Caco-2 (cell line): ENCODE results near the gene RHBDD2. TPM values are rescaled to one million over a fixed set of nuclear protein-coding genes. Genes with fewer than 3 reads are reported as not detected.
"Not testable (repeated sequence)": the region's sequence is repeated elsewhere in the genome, so short reads cannot be mapped to it uniquely, and the experiment has no call there.

Experiments
- BruUV-seq: library from RNA; stranded (reverse); fragments of 400-500 nt; replicated peaks from 2 replicates; lab custom pipeline; 2021; lab: Mats Ljungman, UMichigan
- CTCF ChIA-PET: fragments of 300-600 bp; sonication (Branson Sonifier 250); formaldehyde crosslinking; loops from one replicate; lab custom pipeline; 2022; ENCODE audit warnings: antibody characterized with exemption; lab: Charles Lee
- POLR2A ChIA-PET: fragments of 300-600 bp; sonication (Branson Sonifier 250); formaldehyde crosslinking; loops from one replicate; lab custom pipeline; 2022; ENCODE audit warnings: antibody characterized with exemption; lab: Charles Lee
- DNase-seq, 2 experiments: peaks; one replicate each; pipeline versions ENCODE4 v3.0.0 to v3.0.0-alpha.2; 2020 to 2022
- H3K27me3 ChIP-seq: replicated peaks from 2 replicates; pipeline ENCODE4 v1.6.0; 2011; ENCODE audit warnings: low read length; ENCODE audit not compliant: control insufficient read depth, insufficient read depth
- H3K36me3 ChIP-seq: 2 replicates; pipeline ENCODE4 v1.5.1; 2011; ENCODE audit warnings: low read length; ENCODE audit not compliant: control insufficient read depth, insufficient read depth
- H3K4me1 ChIP-seq: fragments of 250-450 bp; sonication (Bioruptor Pico); 2 replicates; pipeline ENCODE4 v1.5.1; 2020; ENCODE audit warnings: mild to moderate bottlenecking
- H3K4me3 ChIP-seq: 2 replicates; pipeline ENCODE4 v1.5.1; 2011; ENCODE audit warnings: low read depth, mild to moderate bottlenecking, control low read depth, low read length
- H3K9me3 ChIP-seq: fragments of 250-450 bp; sonication (Bioruptor Pico); 2 replicates; pipeline ENCODE4 v1.5.1; 2020; ENCODE audit warnings: mild to moderate bottlenecking, moderate library complexity
- H3K27ac Mint-ChIP-seq: one replicate; pipeline ENCODE4 v1.8.0; 2022; ENCODE audit warnings: mixed read lengths; ENCODE audit not compliant: unreplicated experiment
- H3K27me3 Mint-ChIP-seq: one replicate; pipeline ENCODE4 v1.8.0; 2022; ENCODE audit warnings: mixed read lengths; ENCODE audit not compliant: insufficient read depth, unreplicated experiment
- H3K36me3 Mint-ChIP-seq: one replicate; pipeline ENCODE4 v1.8.0; 2022; ENCODE audit warnings: mild to moderate bottlenecking, mixed read lengths; ENCODE audit not compliant: insufficient read depth, unreplicated experiment
- H3K4me1 Mint-ChIP-seq: one replicate; pipeline ENCODE4 v1.8.0; 2022; ENCODE audit warnings: low read depth, mixed read lengths; ENCODE audit not compliant: unreplicated experiment
- H3K4me3 Mint-ChIP-seq: one replicate; pipeline ENCODE4 v1.8.0; 2022; ENCODE audit warnings: mild to moderate bottlenecking, moderate library complexity, mixed read lengths; ENCODE audit not compliant: unreplicated experiment
- H3K9me3 Mint-ChIP-seq: one replicate; pipeline ENCODE4 v1.8.0; 2022; ENCODE audit warnings: mixed read lengths; ENCODE audit not compliant: unreplicated experiment
- CTCF ChIP-seq, 2 experiments: fragments of 200-600 bp in 1 of 2; IDR thresholded peaks; 1 replicate in 1 of 2; 2 replicates in 1 of 2; pipeline versions ENCODE4 v1.5.1 to v1.8.0; 2011 to 2022; ENCODE audit warnings: antibody characterized with exemption in 1 of 2, control low read depth in 1 of 2, inconsistent platforms in 1 of 2, low read depth in 1 of 2, low read length in 1 of 2, mild to moderate bottlenecking in 1 of 2, moderate library complexity in 1 of 2; ENCODE audit not compliant: insufficient read depth in 1 of 2, severe bottlenecking in 1 of 2, unreplicated experiment in 1 of 2
- intact Hi-C: fragments of 100-400 bp; cut with micrococcal nuclease; formaldehyde crosslinking; loops from one replicate; pipeline ENCODE4 v1.10.0; 2022; ENCODE audit not compliant: unreplicated experiment
- total RNA-seq: library from RNA; stranded (reverse); gene quantifications from 2 replicates; pipeline ENCODE4 v1.2.3, GENCODE V29; 2022

RHBDD2 gene
- total RNA-seq, 1 experiment from 2014 or later = 55.6 TPM

GRCh38 chr7:75844158-75844557 is 34.7 kb upstream of the RHBDD2 start:
- BruUV-seq = no TSS peak
- POLR2A ChIA-PET = no interaction called here

GRCh38 chr7:75845132-75845531 is 33.7 kb upstream of the RHBDD2 start:
- H3K4me3 ChIP-seq, H3K27me3 Mint-ChIP-seq, intact Hi-C loops, H3K4me1 ChIP-seq, H3K36me3 ChIP-seq, H3K27me3 ChIP-seq, BruUV-seq, DNase-seq, H3K36me3 Mint-ChIP-seq, H3K4me1 Mint-ChIP-seq, H3K9me3 ChIP-seq, POLR2A ChIA-PET, CTCF ChIA-PET, H3K27ac Mint-ChIP-seq, H3K4me3 Mint-ChIP-seq, H3K9me3 Mint-ChIP-seq: not testable (repeated sequence)

More at GRCh38 chr7:75844158-75844557, 34.7 kb upstream of the RHBDD2 start:
- Mint-ChIP-seq H3K9me3 (no peaks in the 10 kb centered on the region), H3K27ac (no peak overlapping the region), H3K4me1 (peaks cover 8% of the 10 kb centered on the region), H3K27me3 (no peaks in the 10 kb centered on the region), H3K36me3 (no peaks in the 10 kb centered on the region), H3K4me3 (no peak overlapping the region)
- Histone ChIP-seq H3K9me3 (no peaks in the 10 kb centered on the region), H3K4me1 (no peaks in the 10 kb centered on the region), H3K27me3 (no peaks in the 10 kb centered on the region), H3K4me3 (no peak overlapping the region), H3K36me3 (no peaks in the 10 kb centered on the region)
- DNase-seq = no peak
- intact Hi-C loops = no loop called here
- CTCF ChIA-PET = no interaction called here
- no peak for TF ChIP-seq CTCF (IDR thresholded peaks at IDR 0.05; ENCODE audit: insufficient read depth in 1 of 2, low read depth in 1 of 2, low read length in 1 of 2, severe bottlenecking in 1 of 2, unreplicated experiment in 1 of 2)

GRCh38 chr7:75847707-75848106 is 31.1 kb upstream of the RHBDD2 start:
- POLR2A ChIA-PET = no interaction called here

More at GRCh38 chr7:75847707-75848106, 31.1 kb upstream of the RHBDD2 start:
- peaks cover 8% of the 10 kb centered on the region for H3K4me1 Mint-ChIP-seq
- Histone ChIP-seq H3K36me3 (no peaks in the 10 kb centered on the region), H3K27me3 (no peaks in the 10 kb centered on the region), H3K9me3 (no peaks in the 10 kb centered on the region), H3K4me1 (no peaks in the 10 kb centered on the region), H3K4me3 (no peak overlapping the region)
- no peaks in the 10 kb centered on the region for H3K27me3 Mint-ChIP-seq
- TF ChIP-seq CTCF (IDR thresholded peaks at IDR 0.05; ENCODE audit: insufficient read depth in 1 of 2, low read depth in 1 of 2, low read length in 1 of 2, severe bottlenecking in 1 of 2, unreplicated experiment in 1 of 2) = no peak
- H3K9me3 Mint-ChIP-seq = no peaks in the 10 kb centered on the region
- H3K4me3 Mint-ChIP-seq = no peak overlapping the region
- DNase-seq = no peak
- no peaks in the 10 kb centered on the region for H3K36me3 Mint-ChIP-seq
- BruUV-seq = no TSS peak
- CTCF ChIA-PET = no interaction called here
- intact Hi-C loops = no loop called here
- no peak overlapping the region for H3K27ac Mint-ChIP-seq
